ENCODE data around the gene RAD1.

GRCh38 chr5:34914671-34915138 lies 599 bp downstream of the RAD1 start:
- no peak for TF ChIP-seq EP300 (IDR thresholded peaks at IDR 0.05)
- TF ChIP-seq CTCF (IDR thresholded peaks at IDR 0.05), result no peak
- TF ChIP-seq POLR2AphosphoS5 (IDR thresholded peaks at IDR 0.05), result no peak

Measured in stomach (tissue), 4 donors.